Body of pancreas (tissue), 4 donors: ENCODE measurements around the gene SMAP1.

Experiments used
- CTCF ChIP-seq, 7 experiments: fragments of 450-650 bp in 4 of 7; fragments of 200-600 bp in 3 of 7; sonication (generic) in 3 of 7; IDR thresholded peaks; one replicate each; pipeline ENCODE4 v1.5.1; 2016 to 2019; ENCODE audit warnings: antibody characterized with exemption in 7 of 7
- POLR2A ChIP-seq, 3 donors: fragments of 450-650 bp; IDR thresholded peaks; one replicate each; pipeline ENCODE4 v1.6.1; 2016; ENCODE audit warnings: antibody characterized with exemption in 3 of 3, mild to moderate bottlenecking in 2 of 3

- no peak for TF ChIP-seq POLR2A (IDR thresholded peaks at IDR 0.05)
- TF ChIP-seq CTCF (IDR thresholded peaks at IDR 0.05): no peak
These were observed 112.3 kb downstream of the SMAP1 start for GRCh38 chr6:70779934-70780333.
